HCT116 (cell line): ENCODE results near the gene BOC.

Source experiments
- EGR1 ChIP-seq: IDR thresholded peaks from 2 replicates; pipeline ENCODE4 v1.6.1; 2012; ENCODE audit warnings: low read depth
- EZH2 ChIP-seq: fragments of 200-600 bp; sonication (generic); IDR thresholded peaks from 2 replicates; pipeline ENCODE4 v1.6.1; 2017; ENCODE audit warnings: antibody characterized with exemption, mixed run types
- MAX ChIP-seq: IDR thresholded peaks from 2 replicates; pipeline ENCODE4 v1.6.1; 2012
- POLR2A ChIP-seq: IDR thresholded peaks from 2 replicates; pipeline ENCODE4 v1.7.0; 2011; ENCODE audit warnings: borderline replicate concordance; ENCODE audit not compliant: insufficient read depth, insufficient read length; ENCODE audit errors: extremely low read depth
- POLR2AphosphoS5 ChIP-seq: IDR thresholded peaks from 2 replicates; pipeline ENCODE4 v1.6.1; 2011; ENCODE audit warnings: mild to moderate bottlenecking, low read depth, low read length, moderate library complexity
- SRF ChIP-seq: IDR thresholded peaks from 2 replicates; pipeline ENCODE4 v1.6.1; 2012; ENCODE audit warnings: low read depth
- YY1 ChIP-seq: IDR thresholded peaks from 2 replicates; pipeline ENCODE4 v1.6.1; 2011; ENCODE audit warnings: low read length, low read depth, moderate library complexity, mild to moderate bottlenecking; ENCODE audit not compliant: insufficient replicate concordance; ENCODE audit errors: extremely low read depth
- ZBTB33 ChIP-seq: IDR thresholded peaks from 2 replicates; pipeline ENCODE4 v1.6.1; 2011; ENCODE audit warnings: mild to moderate bottlenecking, low read length, moderate library complexity; ENCODE audit not compliant: insufficient replicate concordance; ENCODE audit errors: extremely low read depth
- ZFX ChIP-seq: fragments of 450-650 bp; IDR thresholded peaks from 2 replicates; pipeline ENCODE4 v1.6.1; 2017
- TF ChIP-seq, protein P1 (sequence below), 3 experiments: fragments of 200-600 bp in 1 of 3; sonication (generic) in 1 of 3; IDR thresholded peaks in 2 of 3; conservative IDR thresholded peaks in 1 of 3; 2 replicates each; pipeline ENCODE4 v1.5.1; 2012 to 2017; ENCODE audit warnings: low read depth in 2 of 3, low read length in 2 of 3, antibody characterized with exemption in 1 of 3, borderline replicate concordance in 1 of 3, control low read depth in 1 of 3, mild to moderate bottlenecking in 1 of 3, mixed read lengths in 1 of 3, mixed run types in 1 of 3, moderate library complexity in 1 of 3; ENCODE audit not compliant: insufficient read depth in 1 of 3
- TF ChIP-seq, protein P2 (sequence below): IDR thresholded peaks from 2 replicates; pipeline ENCODE4 v1.6.1; 2012; ENCODE audit warnings: low read depth

- TF ChIP-seq, protein P1, sequence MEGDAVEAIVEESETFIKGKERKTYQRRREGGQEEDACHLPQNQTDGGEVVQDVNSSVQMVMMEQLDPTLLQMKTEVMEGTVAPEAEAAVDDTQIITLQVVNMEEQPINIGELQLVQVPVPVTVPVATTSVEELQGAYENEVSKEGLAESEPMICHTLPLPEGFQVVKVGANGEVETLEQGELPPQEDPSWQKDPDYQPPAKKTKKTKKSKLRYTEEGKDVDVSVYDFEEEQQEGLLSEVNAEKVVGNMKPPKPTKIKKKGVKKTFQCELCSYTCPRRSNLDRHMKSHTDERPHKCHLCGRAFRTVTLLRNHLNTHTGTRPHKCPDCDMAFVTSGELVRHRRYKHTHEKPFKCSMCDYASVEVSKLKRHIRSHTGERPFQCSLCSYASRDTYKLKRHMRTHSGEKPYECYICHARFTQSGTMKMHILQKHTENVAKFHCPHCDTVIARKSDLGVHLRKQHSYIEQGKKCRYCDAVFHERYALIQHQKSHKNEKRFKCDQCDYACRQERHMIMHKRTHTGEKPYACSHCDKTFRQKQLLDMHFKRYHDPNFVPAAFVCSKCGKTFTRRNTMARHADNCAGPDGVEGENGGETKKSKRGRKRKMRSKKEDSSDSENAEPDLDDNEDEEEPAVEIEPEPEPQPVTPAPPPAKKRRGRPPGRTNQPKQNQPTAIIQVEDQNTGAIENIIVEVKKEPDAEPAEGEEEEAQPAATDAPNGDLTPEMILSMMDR (IDR thresholded peaks at IDR 0.05 in 2 of 3, conservative IDR thresholded peaks at IDR 0.05 in 1 of 3; ENCODE audit: borderline replicate concordance in 1 of 3, insufficient read depth in 1 of 3, low read depth in 2 of 3, low read length in 2 of 3) = no peak
- TF ChIP-seq POLR2A (no peak), EGR1 (no peak), EZH2 (no peak), POLR2AphosphoS5 (no peak), MAX (no peak), ZBTB33 (no peak), SRF (no peak), ZFX (no peak), YY1 (no peak)
- TF ChIP-seq, protein P2, sequence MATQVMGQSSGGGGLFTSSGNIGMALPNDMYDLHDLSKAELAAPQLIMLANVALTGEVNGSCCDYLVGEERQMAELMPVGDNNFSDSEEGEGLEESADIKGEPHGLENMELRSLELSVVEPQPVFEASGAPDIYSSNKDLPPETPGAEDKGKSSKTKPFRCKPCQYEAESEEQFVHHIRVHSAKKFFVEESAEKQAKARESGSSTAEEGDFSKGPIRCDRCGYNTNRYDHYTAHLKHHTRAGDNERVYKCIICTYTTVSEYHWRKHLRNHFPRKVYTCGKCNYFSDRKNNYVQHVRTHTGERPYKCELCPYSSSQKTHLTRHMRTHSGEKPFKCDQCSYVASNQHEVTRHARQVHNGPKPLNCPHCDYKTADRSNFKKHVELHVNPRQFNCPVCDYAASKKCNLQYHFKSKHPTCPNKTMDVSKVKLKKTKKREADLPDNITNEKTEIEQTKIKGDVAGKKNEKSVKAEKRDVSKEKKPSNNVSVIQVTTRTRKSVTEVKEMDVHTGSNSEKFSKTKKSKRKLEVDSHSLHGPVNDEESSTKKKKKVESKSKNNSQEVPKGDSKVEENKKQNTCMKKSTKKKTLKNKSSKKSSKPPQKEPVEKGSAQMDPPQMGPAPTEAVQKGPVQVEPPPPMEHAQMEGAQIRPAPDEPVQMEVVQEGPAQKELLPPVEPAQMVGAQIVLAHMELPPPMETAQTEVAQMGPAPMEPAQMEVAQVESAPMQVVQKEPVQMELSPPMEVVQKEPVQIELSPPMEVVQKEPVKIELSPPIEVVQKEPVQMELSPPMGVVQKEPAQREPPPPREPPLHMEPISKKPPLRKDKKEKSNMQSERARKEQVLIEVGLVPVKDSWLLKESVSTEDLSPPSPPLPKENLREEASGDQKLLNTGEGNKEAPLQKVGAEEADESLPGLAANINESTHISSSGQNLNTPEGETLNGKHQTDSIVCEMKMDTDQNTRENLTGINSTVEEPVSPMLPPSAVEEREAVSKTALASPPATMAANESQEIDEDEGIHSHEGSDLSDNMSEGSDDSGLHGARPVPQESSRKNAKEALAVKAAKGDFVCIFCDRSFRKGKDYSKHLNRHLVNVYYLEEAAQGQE = no peak
Measured at GRCh38 chr3:113286524-113286923, 75.2 kb downstream of the BOC start.
